ENCODE data around the gene BID. TPM values are rescaled to one million over a fixed set of nuclear protein-coding genes. Genes with fewer than 3 reads are reported as not detected.

Gene BID
- total RNA-seq, 1 experiment from 2014 or later = 32.5 TPM

- Mint-ChIP-seq H3K27me3 (ENCODE audit: low read depth) (no peaks in the 10 kb centered on the region), H3K4me1 (peaks cover 16% of the 10 kb centered on the region), H3K4me3 (no peak overlapping the region), H3K27ac (no peak overlapping the region), H3K9me3 (no peaks in the 10 kb centered on the region), H3K36me3 (no peaks in the 10 kb centered on the region)
- no peak for DNase-seq (ENCODE audit: low spot score)
- ChIA-PET CTCF (interaction anchor here (1.5 to 8.2 kb wide), 2 partner anchors 15 to 16 kb away, joined by 5 to 92 read pairs; no protein-coding TSS in a partner anchor), POLR2A (no interaction called here)
- TF ChIP-seq E2F4 (CRISPR knock-in tag; IDR thresholded peaks at IDR 0.05; ENCODE audit: borderline replicate concordance, low read depth) (no peak), ATF2 (CRISPR knock-in tag; IDR thresholded peaks at IDR 0.05; ENCODE audit: borderline replicate concordance, low read depth) (no peak), CBFB (CRISPR knock-in tag; IDR thresholded peaks at IDR 0.05; ENCODE audit: low read depth) (no peak), NR1H2 (CRISPR knock-in tag; IDR thresholded peaks at IDR 0.05) (no peak), MXD4 (CRISPR knock-in tag; IDR thresholded peaks at IDR 0.05; ENCODE audit: borderline replicate concordance) (no peak), MLX (CRISPR knock-in tag; IDR thresholded peaks at IDR 0.05) (no peak), RORB (CRISPR knock-in tag; IDR thresholded peaks at IDR 0.05) (no peak)
- no peak for ATAC-seq
These were observed 4.6 kb downstream of the BID start for GRCh38 chr22:17769716-17770082.

GRCh38 chr22:17769013-17769715 lies 5.1 kb downstream of the BID start:
- H3K27me3 Mint-ChIP-seq (ENCODE audit: low read depth) = no peaks in the 10 kb centered on the region
- ChIA-PET CTCF (interaction anchor here (0.8 to 8.2 kb wide), 3 partner anchors 15 to 318 kb away, joined by 3 to 92 read pairs (median 5); no protein-coding TSS in a partner anchor), POLR2A (no interaction called here)
- no peaks in the 10 kb centered on the region for H3K9me3 Mint-ChIP-seq
- H3K36me3 Mint-ChIP-seq = no peaks in the 10 kb centered on the region
- H3K4me3 Mint-ChIP-seq = no peak overlapping the region
- ATAC-seq (no peak), DNase-seq (ENCODE audit: low spot score) (no peak)
- no peak for TF ChIP-seq SMAD3 (CRISPR knock-in tag; IDR thresholded peaks at IDR 0.05; ENCODE audit: borderline replicate concordance)
- TF ChIP-seq ZMAT4 (CRISPR knock-in tag; IDR thresholded peaks at IDR 0.05) = no peak
- TF ChIP-seq, protein P1, sequence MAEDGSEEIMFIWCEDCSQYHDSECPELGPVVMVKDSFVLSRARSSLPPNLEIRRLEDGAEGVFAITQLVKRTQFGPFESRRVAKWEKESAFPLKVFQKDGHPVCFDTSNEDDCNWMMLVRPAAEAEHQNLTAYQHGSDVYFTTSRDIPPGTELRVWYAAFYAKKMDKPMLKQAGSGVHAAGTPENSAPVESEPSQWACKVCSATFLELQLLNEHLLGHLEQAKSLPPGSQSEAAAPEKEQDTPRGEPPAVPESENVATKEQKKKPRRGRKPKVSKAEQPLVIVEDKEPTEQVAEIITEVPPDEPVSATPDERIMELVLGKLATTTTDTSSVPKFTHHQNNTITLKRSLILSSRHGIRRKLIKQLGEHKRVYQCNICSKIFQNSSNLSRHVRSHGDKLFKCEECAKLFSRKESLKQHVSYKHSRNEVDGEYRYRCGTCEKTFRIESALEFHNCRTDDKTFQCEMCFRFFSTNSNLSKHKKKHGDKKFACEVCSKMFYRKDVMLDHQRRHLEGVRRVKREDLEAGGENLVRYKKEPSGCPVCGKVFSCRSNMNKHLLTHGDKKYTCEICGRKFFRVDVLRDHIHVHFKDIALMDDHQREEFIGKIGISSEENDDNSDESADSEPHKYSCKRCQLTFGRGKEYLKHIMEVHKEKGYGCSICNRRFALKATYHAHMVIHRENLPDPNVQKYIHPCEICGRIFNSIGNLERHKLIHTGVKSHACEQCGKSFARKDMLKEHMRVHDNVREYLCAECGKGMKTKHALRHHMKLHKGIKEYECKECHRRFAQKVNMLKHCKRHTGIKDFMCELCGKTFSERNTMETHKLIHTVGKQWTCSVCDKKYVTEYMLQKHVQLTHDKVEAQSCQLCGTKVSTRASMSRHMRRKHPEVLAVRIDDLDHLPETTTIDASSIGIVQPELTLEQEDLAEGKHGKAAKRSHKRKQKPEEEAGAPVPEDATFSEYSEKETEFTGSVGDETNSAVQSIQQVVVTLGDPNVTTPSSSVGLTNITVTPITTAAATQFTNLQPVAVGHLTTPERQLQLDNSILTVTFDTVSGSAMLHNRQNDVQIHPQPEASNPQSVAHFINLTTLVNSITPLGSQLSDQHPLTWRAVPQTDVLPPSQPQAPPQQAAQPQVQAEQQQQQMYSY (CRISPR knock-in tag; IDR thresholded peaks at IDR 0.05) = no peak
- TF ChIP-seq, protein P2, sequence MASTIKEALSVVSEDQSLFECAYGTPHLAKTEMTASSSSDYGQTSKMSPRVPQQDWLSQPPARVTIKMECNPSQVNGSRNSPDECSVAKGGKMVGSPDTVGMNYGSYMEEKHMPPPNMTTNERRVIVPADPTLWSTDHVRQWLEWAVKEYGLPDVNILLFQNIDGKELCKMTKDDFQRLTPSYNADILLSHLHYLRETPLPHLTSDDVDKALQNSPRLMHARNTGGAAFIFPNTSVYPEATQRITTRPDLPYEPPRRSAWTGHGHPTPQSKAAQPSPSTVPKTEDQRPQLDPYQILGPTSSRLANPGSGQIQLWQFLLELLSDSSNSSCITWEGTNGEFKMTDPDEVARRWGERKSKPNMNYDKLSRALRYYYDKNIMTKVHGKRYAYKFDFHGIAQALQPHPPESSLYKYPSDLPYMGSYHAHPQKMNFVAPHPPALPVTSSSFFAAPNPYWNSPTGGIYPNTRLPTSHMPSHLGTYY (CRISPR knock-in tag; IDR thresholded peaks at IDR 0.05) = no peak
- no peak for TF ChIP-seq MXD4 (CRISPR knock-in tag; IDR thresholded peaks at IDR 0.05; ENCODE audit: borderline replicate concordance)
- no peak for TF ChIP-seq TP53 (CRISPR knock-in tag; IDR thresholded peaks at IDR 0.05)
- H3K4me1 Mint-ChIP-seq = peaks cover 18% of the 10 kb centered on the region
- H3K27ac Mint-ChIP-seq = no peak overlapping the region

All from WTC11 (cell line).